DMS153 treated with DMSO at 0.1 percent for 48 hours (cell line): ENCODE data around the gene SAMD4A.
A peak's percentile ranks its signal among the peaks of the same experiment; 100 is the strongest.

Experiments
- DNase-seq: peaks from one replicate; lab custom pipeline; 2025; ENCODE audit not compliant: unreplicated experiment; lab: John Stamatoyannopoulos, UW

The SAMD4A gene

GRCh38 chr14:54675236-54676128 is 108.6 kb downstream of the SAMD4A start:
- DNase-seq, result no peak

- DNase-seq, result no peak
Measured at GRCh38 chr14:54676812-54677708, 110.1 kb downstream of the SAMD4A start.

GRCh38 chr14:54680651-54681050 is 113.7 kb downstream of the SAMD4A start:
- no peak for DNase-seq

GRCh38 chr14:54681811-54682261 is 114.9 kb downstream of the SAMD4A start:
- DNase-seq, result no peak

- DNase-seq, result no peak
Measured at GRCh38 chr14:54682578-54682977, 115.7 kb downstream of the SAMD4A start.

GRCh38 chr14:54683882-54684794 is 117.2 kb downstream of the SAMD4A start:
- DNase-seq, result no peak

- no peak for DNase-seq
Measured at GRCh38 chr14:54685286-54685845, 118.4 kb downstream of the SAMD4A start.

- DNase-seq, result no peak
Measured at GRCh38 chr14:54686219-54686870, 119.4 kb downstream of the SAMD4A start.

- DNase-seq, result no peak
Measured at GRCh38 chr14:54686871-54687749, 120.2 kb downstream of the SAMD4A start.

- DNase-seq, result no peak
Measured at GRCh38 chr14:54687750-54688119, 120.8 kb downstream of the SAMD4A start.

GRCh38 chr14:54688229-54688628 is 121.3 kb downstream of the SAMD4A start:
- DNase-seq, result no peak

- DNase-seq, result no peak
Measured at GRCh38 chr14:54689928-54690327, 123.0 kb downstream of the SAMD4A start.

GRCh38 chr14:54690887-54691286 is 124.0 kb downstream of the SAMD4A start:
- DNase-seq, result no peak

GRCh38 chr14:54691525-54692283 is 124.8 kb downstream of the SAMD4A start:
- DNase-seq, result peak; percentile 3

- DNase-seq, result no peak
Measured at GRCh38 chr14:54692284-54692772, 125.4 kb downstream of the SAMD4A start.

- no peak for DNase-seq
Measured at GRCh38 chr14:54693761-54694160, 126.8 kb downstream of the SAMD4A start.

- no peak for DNase-seq
Measured at GRCh38 chr14:54695196-54695595, 128.3 kb downstream of the SAMD4A start.

GRCh38 chr14:54697001-54697400 is 130.1 kb downstream of the SAMD4A start:
- DNase-seq, result no peak
